Measurements from ENCODE around the gene MTUS2. TPM values are rescaled to one million over a fixed set of nuclear protein-coding genes. Genes with fewer than 3 reads are reported as not detected.

MTUS2 gene
- total RNA-seq, 1 donor from 2014 or later, result not detected

- Histone ChIP-seq H3K36me3 (ENCODE audit: control insufficient read depth, insufficient read depth, low read length) (no peaks in the 10 kb centered on the region), H3K4me3 (ENCODE audit: low read depth, low read length) (no peak overlapping the region), H3K27me3 (ENCODE audit: control insufficient read depth, insufficient read depth, low read length) (no peaks in the 10 kb centered on the region)
- DNase-seq (ENCODE audit: low read depth) (no peak), FAIRE-seq (no peak)
- no peak for TF ChIP-seq CTCF (IDR thresholded peaks at IDR 0.05; ENCODE audit: insufficient read depth, low read length, severe bottlenecking)
These were observed 47.4 kb downstream of the MTUS2 start for GRCh38 chr13:28867564-28867963.

- DNase-seq (ENCODE audit: low read depth), result no peak
- Histone ChIP-seq H3K4me3 (ENCODE audit: low read depth, low read length) (no peak overlapping the region), H3K27me3 (ENCODE audit: control insufficient read depth, insufficient read depth, low read length) (no peaks in the 10 kb centered on the region), H3K36me3 (ENCODE audit: control insufficient read depth, insufficient read depth, low read length) (no peaks in the 10 kb centered on the region)
- FAIRE-seq, result no peak
- TF ChIP-seq CTCF (IDR thresholded peaks at IDR 0.05; ENCODE audit: insufficient read depth, low read length, severe bottlenecking), result no peak
These were observed 52.5 kb downstream of the MTUS2 start for GRCh38 chr13:28872427-28873176.

- Histone ChIP-seq H3K36me3 (ENCODE audit: control insufficient read depth, insufficient read depth, low read length) (no peaks in the 10 kb centered on the region), H3K4me3 (ENCODE audit: low read depth, low read length) (no peak overlapping the region), H3K27me3 (ENCODE audit: control insufficient read depth, insufficient read depth, low read length) (no peaks in the 10 kb centered on the region)
- no peak for DNase-seq (ENCODE audit: low read depth)
- no peak for FAIRE-seq
- TF ChIP-seq CTCF (IDR thresholded peaks at IDR 0.05; ENCODE audit: insufficient read depth, low read length, severe bottlenecking), result no peak
These were observed 55.9 kb downstream of the MTUS2 start for GRCh38 chr13:28875846-28876615.

- no peak for TF ChIP-seq CTCF (IDR thresholded peaks at IDR 0.05; ENCODE audit: insufficient read depth, low read length, severe bottlenecking)
- no peak for DNase-seq (ENCODE audit: low read depth)
These were observed 57.3 kb downstream of the MTUS2 start for GRCh38 chr13:28877408-28877807.

GRCh38 chr13:28885181-28885580, 65.0 kb downstream of the MTUS2 start:
- no peak for TF ChIP-seq CTCF (IDR thresholded peaks at IDR 0.05; ENCODE audit: insufficient read depth, low read length, severe bottlenecking)
- FAIRE-seq (no peak), DNase-seq (ENCODE audit: low read depth) (no peak)
- no peaks in the 10 kb centered on the region for H3K27me3 ChIP-seq (ENCODE audit: control insufficient read depth, insufficient read depth, low read length)
- H3K36me3 ChIP-seq (ENCODE audit: control insufficient read depth, insufficient read depth, low read length), result no peaks in the 10 kb centered on the region
- H3K4me3 ChIP-seq (ENCODE audit: low read depth, low read length), result no peak overlapping the region

More at GRCh38 chr13:28877408-28877807, 57.3 kb downstream of the MTUS2 start:
- Histone ChIP-seq H3K27me3 (ENCODE audit: control insufficient read depth, insufficient read depth, low read length) (no peaks in the 10 kb centered on the region), H3K36me3 (ENCODE audit: control insufficient read depth, insufficient read depth, low read length) (no peaks in the 10 kb centered on the region), H3K4me3 (ENCODE audit: low read depth, low read length) (no peak overlapping the region)
- no peak for FAIRE-seq

Data from bronchial epithelial cell (primary cell).